ENCODE results near the gene SBF1. TPM values are rescaled to one million over a fixed set of nuclear protein-coding genes. Genes with fewer than 3 reads are reported as not detected.
"Not testable (repeated sequence)": the region's sequence is repeated elsewhere in the genome, so short reads cannot be mapped to it uniquely, and the experiment has no call there.

SBF1 gene
- total RNA-seq, 1 experiment from 2014 or later, result 69.2 TPM

DNA sequence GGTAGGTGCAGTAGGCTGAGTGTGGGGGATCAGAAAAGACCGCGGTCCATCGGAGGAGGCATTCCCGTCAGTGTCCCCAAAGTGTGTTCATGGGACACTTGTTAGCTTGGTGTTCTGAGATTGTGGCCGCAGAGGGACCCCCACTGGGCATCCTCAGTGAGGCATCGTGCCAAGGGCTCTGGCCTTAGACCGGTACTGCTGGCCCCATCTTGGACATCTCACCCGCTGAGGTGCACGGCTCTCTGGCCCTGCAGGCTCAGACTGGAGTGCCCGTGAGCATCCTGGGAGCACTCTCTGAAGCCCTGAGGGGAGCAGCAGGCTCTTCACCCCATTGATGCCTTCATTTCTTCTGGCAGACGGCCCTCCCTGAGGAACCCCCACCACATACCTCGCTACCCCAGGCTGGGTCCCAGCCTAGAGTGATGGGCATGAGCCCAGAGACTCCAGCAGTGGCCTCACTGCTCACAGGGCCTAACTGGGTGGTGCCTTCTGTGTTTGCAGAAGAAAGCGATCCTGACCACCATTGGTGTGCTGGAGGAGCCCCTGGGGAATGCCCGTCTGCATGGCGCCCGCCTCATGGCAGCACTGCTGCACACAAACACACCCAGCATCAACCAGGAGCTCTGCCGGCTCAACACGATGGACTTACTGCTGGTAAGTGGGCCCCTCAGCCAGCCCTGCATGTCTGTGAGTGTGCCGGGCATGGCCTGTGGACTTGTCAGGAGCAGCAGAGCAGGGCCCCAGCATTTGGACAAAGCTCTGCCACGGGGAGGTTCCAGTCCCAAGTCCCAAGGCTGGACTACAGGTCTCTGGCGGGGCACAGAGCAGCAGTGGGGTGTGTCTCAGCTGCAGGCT is 51.6 kb downstream of the SBF1 start:
- DNase-seq (ENCODE audit: low read depth), result no peak

DNA sequence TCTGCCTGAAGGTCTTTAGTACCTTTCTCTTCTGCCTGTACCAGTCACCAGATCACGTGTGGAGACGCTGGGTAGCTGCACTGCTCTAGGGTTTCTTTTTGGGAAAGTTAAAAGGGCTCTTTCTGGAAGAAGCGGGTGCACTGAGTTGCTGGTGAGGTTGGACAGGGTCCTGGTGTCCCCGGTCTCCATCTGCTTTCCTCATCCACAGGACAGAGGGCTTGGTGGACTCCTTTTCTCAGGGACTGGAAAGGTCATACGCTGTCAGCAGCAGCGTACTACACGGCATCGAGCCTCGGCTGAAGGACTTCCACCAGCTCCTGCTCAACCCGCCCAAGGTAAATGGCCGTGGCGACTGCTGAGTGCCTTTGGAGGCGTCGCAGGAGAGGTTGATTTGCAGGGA is 52.8 kb downstream of the SBF1 start:
- DNase-seq (ENCODE audit: low read depth), result no peak

DNA sequence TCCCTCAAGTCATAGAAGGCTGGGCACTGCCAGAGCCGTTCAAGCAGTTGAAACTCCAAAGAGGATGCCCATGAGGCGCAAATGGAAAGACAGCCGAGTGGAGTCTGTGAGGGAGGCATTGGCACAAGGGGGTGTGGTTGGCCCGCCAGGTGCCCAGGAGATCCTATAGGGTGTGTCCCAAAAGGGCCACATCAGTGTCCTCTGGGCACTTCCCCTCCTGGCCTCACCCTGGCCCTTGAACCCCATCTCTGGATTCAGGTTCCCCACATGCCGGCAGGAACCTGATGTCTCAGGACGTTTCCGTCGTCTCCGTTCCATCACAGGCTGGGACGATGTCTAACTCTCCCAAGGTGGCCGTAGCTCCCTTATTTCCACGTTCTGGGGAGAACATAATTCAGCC is 54.3 kb downstream of the SBF1 start:
- DNase-seq (ENCODE audit: low read depth), result no peak

DNA sequence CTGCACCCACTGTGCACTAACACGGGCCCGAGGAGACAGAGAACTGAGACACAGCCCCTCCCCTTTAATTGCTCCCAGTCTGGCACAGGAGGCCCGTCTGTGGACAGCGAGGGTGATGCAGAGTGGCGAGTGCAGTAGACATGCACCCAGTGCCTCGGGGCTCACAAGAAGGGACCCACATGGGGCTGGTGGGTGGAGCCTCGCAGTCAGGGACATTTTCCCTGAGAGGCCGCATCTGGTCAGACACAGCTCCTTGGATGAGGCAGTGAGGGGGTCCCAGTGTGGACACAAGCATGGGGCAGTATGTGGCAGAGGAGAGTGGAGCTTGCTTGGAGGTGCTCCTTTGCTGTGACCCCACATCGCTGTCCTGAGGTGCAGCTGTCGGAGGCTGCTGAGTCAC is 54.8 kb downstream of the SBF1 start:
- no peak for DNase-seq (ENCODE audit: low read depth)

DNA sequence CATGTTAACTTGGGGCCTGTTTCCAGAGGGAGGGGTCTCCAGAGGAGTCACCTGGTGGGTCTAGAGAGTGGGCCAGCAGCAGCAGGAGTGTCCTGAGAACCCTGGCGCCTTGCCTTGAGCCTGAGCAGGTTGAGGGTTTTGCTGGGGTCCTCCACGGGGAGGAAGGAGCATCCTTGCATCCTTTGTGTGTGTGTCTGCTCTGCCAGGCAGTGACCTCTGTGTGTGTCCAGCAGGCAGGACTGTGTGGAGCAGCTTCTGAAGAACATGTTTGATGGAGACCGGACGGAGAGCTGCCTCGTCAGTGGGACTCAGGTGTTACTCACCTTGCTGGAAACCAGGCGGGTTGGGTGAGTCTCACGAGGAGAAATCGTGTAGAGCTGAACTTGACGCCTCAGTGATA is 55.7 kb downstream of the SBF1 start:
- DNase-seq (ENCODE audit: low read depth), result no peak

DNA sequence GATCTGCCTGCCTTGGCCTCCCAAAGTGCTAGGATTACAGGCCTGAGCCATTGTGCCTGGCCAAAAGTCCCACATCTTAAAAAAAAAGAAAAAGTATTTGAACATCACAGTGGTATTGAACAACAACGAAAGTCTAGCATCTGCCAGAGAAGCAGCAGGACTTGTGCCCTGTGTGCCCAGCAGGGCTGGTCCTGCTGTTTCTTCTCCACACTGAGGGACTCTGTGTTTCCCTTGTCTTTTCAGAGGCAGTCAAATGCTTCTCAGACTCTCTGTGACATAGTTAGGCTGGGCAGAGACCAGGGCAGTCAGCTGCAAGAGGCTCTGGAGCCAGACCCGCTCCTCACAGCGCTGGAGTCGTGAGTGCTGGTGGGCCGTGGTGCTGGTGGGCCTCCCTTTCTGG is 56.2 kb downstream of the SBF1 start:
- DNase-seq (ENCODE audit: low read depth), result no peak

DNA sequence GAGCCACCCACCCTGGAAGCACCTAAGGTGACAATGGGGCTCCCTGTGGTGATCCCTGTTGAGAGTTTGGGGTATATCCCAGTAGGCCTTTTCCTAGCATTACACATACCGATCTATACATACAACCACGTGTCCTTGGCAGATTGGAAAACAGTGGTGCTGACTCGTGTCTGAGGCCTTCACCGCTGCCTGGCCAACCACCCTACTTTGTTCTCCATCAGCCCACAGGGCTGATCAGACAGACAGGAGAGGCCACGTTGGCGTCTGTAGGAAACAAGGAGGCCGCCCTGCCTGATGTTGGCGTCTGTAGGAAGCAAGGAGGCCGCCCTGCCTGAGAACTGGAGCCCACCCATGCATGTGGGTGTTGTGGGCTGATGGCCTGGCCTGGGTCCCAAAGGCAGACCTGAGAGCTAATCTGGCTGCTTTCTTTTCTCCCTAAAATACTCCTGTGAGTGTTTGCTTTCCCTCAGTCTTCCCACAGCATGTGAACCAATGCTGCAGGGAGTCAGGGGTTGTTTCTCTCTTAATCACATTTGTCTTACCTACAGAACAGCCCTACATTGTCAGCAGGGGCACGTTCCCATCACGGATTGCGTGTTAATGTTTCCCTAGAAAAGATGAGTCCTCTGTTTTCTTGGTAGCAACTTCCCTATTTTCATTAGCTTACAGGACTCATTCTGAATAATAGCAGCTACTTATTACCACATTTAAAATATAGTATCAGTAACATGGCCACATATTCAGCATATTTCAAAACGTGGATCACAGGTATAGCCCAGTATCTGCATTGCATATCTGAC is 57.2 kb downstream of the SBF1 start:
- no peak for DNase-seq (ENCODE audit: low read depth)

DNA sequence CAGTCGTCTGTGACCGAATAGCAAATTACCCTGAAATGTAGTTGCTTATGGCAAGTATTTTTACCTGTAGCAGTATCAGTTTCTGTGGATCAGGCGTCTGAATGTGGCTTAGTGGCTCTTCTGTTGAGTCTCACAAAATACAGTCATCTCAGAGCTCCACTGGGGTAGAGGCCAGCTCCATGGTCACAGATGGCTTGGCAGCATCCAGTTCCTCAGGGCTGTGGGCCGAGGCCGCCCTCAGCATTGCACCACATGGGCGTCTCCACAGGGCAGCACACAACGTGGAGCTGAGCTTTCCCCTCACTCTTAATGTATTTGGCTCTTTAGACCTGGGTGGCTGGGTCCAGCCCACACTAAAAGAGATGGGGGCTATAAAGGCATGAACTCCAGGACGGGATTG is 57.8 kb downstream of the SBF1 start:
- no peak for DNase-seq (ENCODE audit: low read depth)

DNA sequence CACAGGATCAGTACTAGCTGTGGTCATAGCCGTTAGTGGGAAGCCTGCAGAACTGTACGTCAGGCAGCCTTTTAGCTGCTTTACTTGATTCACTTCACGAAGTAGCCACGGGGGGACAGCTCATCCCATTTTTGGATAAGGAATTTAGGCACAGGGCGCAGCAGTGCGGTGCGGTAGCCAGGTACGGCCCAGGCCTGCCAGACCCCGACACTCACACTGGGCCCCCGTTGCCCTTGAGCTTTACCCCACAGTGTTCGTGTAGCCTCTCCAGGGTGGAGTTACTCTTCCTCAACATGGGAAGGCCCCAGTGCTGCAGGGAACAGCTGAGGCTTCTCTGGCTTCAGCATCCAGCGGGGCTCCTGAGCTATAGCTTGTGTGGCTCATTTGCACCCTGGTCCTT is 59.4 kb downstream of the SBF1 start:
- no peak for DNase-seq (ENCODE audit: low read depth)

DNA sequence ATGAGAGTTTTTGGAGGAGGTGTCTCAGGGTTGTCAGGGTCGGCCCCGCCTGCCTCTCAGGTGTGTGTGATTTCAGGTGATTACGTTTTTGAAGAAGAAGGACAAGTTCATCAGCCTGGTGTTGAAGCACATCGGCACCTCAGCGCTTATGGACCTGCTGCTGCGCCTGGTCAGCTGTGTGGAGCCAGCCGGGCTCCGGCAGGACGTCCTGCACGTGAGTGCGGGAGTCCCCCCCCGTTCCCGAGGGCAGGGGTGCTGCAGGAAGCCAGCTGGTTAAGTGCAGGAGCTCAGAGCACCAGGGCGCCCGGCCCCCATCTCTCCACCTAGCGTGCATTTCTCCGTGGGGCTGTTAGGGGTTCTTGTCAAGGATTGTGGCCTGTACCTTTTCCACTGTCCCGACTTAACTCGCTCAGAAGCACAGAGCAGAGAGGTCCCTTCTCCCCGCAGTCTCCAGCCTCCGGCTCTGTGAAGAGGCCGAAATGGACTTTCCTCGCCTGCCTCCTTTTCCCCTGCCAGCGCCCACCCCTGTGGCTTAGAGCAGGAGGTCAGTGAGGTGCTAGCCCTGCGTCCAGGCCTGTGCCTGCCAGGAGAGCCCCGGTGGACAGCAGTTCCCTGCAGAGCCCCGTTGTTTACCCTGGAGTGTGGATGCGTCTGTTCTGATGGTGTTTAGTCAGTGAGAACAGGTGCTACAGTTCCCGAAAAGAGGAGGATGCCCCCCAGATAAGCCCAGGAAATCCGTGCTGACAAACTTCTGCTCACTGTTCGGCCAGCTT is 60.2 kb downstream of the SBF1 start:
- no peak for DNase-seq (ENCODE audit: low read depth)

DNA sequence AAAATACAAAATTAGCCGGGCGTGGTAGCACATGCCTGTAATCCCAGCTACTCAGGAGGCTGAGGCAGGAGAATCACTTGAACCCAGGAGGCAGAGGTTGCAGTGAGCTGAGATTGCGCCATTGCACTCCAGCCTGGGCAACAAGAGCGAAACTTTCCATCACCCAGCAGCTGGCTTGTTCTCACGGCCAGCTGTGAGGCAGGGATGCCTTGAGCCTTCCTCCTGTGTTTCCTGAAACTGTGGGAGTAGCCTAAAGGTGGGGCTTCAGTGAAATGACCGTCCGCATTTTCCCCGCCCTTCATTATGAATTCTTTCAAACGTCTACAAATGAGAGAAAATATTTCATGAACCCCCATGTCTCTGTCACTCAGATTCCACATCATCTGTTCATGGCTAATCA is 65.9 kb downstream of the SBF1 start:
- not testable (repeated sequence) for DNase-seq (ENCODE audit: low read depth)

DNA sequence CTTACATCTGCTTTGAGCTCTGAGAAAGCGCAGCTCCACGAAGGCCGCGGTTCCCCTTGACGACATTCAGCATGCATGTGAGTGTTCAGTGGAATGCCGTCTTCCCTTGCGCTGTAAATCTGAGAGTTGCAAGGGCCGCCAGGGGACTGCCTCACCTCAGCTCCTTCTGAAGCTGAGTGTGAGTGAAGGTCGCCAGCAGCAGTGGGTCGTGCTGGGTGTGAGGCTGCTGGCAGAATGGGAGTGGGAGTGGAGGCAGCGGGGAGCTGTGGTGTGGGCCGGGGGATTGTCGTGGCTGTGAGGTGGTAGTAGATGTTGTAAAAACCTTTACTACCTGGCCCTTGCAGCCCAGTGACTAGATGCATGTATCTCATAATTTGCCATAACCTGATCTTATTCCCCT is 66.5 kb downstream of the SBF1 start:
- DNase-seq (ENCODE audit: low read depth), result no peak

DNA sequence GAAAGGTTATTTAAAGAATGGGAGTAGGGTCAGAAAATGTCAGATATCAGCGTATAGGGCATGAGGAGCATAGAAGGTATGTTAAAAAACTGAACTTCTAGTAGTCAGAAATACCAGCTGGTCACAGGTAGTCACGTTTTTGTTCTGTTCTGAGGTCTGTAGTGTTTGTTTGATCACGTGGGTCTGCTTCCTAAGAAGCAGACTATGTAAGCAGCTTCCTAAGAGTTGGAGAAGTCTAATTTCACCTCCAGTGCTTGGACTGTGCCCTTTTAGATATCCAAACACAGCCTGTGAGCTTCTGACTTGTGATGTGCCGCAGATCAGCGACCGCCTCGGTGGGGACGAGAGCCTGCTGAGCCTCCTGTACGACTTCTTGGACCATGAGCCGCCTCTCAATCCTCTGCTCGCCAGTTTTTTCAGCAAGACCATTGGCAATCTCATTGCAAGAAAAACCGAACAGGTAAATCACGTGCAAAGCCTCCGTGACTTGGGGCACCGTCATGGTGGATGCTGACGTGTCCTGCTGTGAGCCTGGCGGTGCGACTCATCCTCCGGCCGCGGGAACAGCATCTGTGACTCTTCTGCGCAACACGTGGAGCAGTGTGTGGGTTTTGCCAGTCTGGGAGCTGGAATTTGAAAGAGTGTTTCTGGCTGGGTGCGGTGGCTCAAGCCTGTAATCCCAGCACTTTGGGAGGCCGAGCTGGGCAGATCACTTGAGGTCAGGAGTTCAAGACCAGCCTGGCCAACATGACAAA is 68.2 kb downstream of the SBF1 start:
- DNase-seq (ENCODE audit: low read depth), result no peak

DNA sequence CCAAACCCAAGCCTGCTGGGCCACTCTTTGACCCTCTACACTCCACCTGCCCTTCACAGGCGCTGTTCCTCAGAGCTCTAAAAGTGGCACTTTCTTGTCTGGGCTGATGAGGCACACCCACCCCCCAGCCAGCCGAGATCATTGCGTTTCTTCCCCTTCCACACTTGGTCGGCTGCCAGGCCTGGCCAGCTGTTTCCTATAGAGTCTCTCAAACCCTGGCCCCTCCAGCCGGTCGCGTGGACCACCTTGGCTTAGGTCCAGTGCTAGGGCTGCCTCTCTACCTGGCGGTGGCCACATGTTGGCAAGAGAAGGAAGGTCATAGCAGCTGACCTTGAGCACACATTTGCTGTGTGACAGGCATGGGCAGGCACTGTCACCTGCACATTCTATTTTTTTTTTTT is 71.1 kb downstream of the SBF1 start:
- no peak for DNase-seq (ENCODE audit: low read depth)

DNA sequence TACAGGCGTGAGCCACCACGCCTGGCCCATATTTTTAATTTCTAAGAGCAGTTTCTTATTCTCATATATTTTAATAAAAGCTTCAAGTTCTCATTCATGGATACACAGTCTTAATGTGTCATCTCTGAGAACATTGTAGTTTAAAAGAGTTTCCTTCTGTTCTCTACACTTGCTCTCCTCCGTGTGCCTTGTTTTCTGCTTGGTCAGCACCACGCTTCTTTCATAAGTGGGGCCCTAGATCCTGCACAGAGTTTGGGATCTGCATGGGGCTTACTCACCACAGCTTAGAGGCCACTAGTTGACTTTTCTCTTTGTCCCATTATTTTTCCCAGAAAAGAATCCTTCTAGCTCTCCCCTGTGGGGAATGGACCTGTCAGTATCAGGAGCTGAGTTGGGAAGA is 72.9 kb downstream of the SBF1 start:
- no peak for DNase-seq (ENCODE audit: low read depth)

DNA sequence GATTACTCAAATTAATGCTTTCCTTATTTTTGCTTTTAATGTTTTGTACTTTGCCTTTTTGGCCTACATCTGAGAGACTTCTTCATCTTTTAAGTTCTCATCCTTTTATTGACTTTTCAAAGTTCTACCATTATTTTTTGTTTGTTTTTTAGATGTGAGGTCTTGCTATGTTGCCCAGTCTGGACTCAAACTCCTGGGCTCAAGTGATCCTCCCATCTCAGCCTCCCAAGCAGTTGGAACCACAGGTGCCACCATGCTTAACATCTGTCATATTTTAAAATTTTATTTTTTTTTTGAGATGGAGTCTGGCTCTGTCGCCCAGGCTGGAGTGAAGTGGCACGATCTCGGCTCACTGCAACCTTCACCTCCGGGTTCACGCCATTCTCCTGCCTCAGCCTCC is 73.9 kb downstream of the SBF1 start:
- DNase-seq (ENCODE audit: low read depth), result no peak

DNA sequence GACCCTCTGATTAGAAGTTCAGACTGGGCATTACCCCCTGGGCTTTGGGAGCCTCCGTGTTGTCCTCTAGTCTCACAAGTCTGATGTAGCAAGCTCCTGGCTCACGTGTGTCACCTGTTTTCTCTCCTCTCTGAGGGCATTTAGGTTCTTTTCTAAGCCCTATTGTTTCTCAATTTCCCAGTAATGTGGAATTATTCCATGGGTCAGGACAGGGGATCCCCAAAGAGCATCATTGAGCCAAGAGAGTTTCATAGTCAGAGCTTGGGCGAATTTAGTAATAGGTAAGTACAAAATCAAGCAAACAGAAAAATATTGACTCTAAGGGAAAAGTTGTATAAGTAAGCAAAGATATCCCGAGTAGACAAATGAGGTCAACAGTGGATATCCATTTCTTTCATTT is 74.4 kb downstream of the SBF1 start:
- no peak for DNase-seq (ENCODE audit: low read depth)

DNA sequence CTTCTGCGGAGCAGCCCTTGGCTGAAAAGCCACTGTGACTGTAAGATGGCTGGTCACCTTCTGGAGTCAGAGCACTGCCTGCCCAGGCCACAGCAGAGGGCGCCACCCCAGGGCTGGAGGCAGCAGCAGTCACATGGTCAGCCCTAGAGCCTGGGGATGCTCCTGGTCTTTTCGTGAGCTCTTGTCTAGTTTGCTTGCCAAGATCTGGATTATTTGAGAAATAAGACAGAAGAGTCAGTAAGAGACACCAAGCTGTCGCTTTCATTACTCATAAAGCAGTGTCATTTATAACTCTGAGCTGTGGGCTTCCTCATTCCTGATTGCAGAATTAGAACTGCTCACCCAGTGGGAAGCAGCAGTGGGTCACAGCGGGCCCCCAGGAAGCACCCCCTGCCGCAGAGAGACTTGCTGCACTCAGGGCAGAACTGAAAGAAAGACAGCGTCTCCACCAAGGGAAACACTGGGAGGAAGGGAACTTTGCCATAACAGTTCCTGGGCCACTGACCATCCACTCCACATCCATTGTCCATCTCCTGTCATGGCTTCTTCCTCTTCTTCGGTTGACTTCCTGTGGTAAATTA is 75.0 kb downstream of the SBF1 start:
- DNase-seq (ENCODE audit: low read depth), result peak; percentile 11

DNA sequence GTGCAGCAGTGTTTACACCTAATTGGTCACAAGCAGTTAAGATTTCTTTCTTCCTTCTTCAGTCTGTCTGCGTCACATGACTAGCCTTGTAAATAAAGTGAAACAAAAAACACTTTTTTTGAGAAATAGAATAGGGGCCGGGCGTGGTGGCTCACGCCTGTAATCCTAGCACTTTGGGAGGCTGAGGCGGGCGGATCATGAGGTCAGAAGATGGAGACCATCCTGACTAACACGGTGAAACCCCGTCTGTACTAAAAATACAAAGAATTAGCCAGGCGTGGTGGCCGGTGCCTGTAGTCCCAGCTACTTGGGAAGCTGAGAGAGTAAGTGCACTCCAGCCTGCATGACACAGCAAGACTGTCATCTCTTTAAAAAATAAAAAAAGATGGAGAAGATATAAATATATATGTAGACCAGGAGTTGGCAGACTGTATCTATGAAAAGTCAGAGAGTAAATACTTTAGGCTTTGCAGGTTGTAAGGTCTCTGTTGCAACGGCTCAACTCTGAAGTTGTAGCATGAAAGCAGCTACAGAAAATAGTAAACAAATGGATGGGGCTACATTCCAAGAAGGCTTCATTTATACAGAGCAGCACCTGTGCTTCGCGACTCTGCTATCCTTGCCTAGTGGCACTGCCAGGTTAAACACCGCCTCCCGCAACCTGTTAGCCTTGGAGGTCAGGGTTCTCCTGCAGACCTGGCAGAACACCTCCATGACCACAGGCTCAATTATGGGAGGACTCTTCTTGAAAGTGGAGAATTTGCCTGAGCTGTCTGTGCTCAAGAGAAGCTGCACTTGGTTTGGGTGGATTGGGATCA is 75.8 kb downstream of the SBF1 start:
- DNase-seq (ENCODE audit: low read depth), result no peak

DNA sequence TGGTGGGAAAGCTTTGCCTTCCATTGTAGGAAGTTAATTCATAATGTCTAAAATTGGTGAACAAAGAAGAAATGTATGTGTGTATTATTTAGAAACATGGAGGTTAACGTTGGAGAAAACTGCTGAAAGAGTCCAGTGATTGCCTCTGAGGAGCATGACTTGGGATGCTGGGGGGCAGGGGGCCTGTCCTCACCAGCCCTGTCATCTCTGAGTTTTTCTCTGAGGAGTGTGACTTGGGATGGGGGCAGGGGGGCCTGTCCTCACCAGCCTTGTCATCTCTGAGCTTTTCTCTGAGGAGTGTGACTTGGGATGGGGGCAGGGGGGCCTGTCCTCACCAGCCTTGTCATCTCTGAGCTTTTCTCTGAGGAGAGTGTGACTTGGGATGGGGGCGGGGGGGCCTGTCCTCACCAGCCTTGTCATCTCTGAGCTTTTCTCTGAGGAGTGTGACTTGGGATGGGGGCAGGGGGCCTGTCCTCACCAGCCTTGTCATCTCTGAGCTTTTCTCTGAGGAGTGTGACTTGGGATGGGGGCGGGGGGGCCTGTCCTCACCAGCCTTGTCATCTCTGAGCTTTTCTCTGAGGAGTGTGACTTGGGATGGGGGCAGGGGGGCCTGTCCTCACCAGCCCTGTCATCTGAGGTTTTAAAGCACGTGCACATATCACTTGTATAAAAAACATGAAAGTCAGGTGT is 77.3 kb downstream of the SBF1 start:
- DNase-seq (ENCODE audit: low read depth), result not testable (repeated sequence)
